ENCODE data around the gene MYMX. TPM values are rescaled to one million over a fixed set of nuclear protein-coding genes. Genes with fewer than 3 reads are reported as not detected.

The MYMX gene
- total RNA-seq, 1 experiment from 2014 or later, result not detected

GRCh38 chr6:44254191-44255104 is 37.7 kb downstream of the MYMX start:
- H3K36me3 Mint-ChIP-seq (ENCODE audit: insufficient read depth, unreplicated experiment), result peaks cover 96% of the 10 kb centered on the region
- peaks cover 85% of the 10 kb centered on the region for H3K4me1 Mint-ChIP-seq (ENCODE audit: low read depth, unreplicated experiment)
- DNase-seq, result no peak
- no peak for TF ChIP-seq CTCF (IDR thresholded peaks at IDR 0.05; ENCODE audit: unreplicated experiment)
- H3K4me3 Mint-ChIP-seq (ENCODE audit: low read depth, unreplicated experiment), result peak overlapping the region; percentile 86
- CTCF ChIA-PET, result interaction anchor here (1.0 kb wide), 1 partner anchor 158 kb away, joined by 3 read pairs; no protein-coding TSS in a partner anchor
- no peaks in the 10 kb centered on the region for H3K9me3 Mint-ChIP-seq (ENCODE audit: low read depth, unreplicated experiment)
- no peaks in the 10 kb centered on the region for H3K27me3 Mint-ChIP-seq (ENCODE audit: unreplicated experiment)
- intact Hi-C loops (cut with micrococcal nuclease; ENCODE audit: unreplicated experiment), result no loop called here
- H3K27ac Mint-ChIP-seq (ENCODE audit: unreplicated experiment), result peak overlapping the region; percentile 72
- no TSS peak for BruUV-seq (replicated peaks)

- TSS peak; percentile 23 for BruUV-seq (replicated peaks)
- CTCF ChIA-PET, result no interaction called here
- DNase-seq, result peak; percentile 33
- Mint-ChIP-seq H3K27me3 (ENCODE audit: unreplicated experiment) (no peaks in the 10 kb centered on the region), H3K4me3 (ENCODE audit: low read depth, unreplicated experiment) (peak overlapping the region; percentile 86), H3K9me3 (ENCODE audit: low read depth, unreplicated experiment) (no peaks in the 10 kb centered on the region), H3K27ac (ENCODE audit: unreplicated experiment) (peak overlapping the region; percentile 72), H3K36me3 (ENCODE audit: insufficient read depth, unreplicated experiment) (peaks cover 92% of the 10 kb centered on the region), H3K4me1 (ENCODE audit: low read depth, unreplicated experiment) (peaks cover 77% of the 10 kb centered on the region)
- intact Hi-C loops (cut with micrococcal nuclease; ENCODE audit: unreplicated experiment), result no loop called here
- no peak for TF ChIP-seq CTCF (IDR thresholded peaks at IDR 0.05; ENCODE audit: unreplicated experiment)
Observed at GRCh38 chr6:44255105-44255808, 38.5 kb downstream of the MYMX start.

- Mint-ChIP-seq H3K27me3 (ENCODE audit: unreplicated experiment) (no peaks in the 10 kb centered on the region), H3K4me3 (ENCODE audit: low read depth, unreplicated experiment) (peak overlapping the region; percentile 86), H3K36me3 (ENCODE audit: insufficient read depth, unreplicated experiment) (peaks cover 85% of the 10 kb centered on the region), H3K27ac (ENCODE audit: unreplicated experiment) (peak overlapping the region; percentile 72), H3K9me3 (ENCODE audit: low read depth, unreplicated experiment) (no peaks in the 10 kb centered on the region), H3K4me1 (ENCODE audit: low read depth, unreplicated experiment) (peaks cover 75% of the 10 kb centered on the region)
- no peak for TF ChIP-seq CTCF (IDR thresholded peaks at IDR 0.05; ENCODE audit: unreplicated experiment)
- peak; percentile 50 for DNase-seq
- BruUV-seq (replicated peaks), result no TSS peak
- CTCF ChIA-PET, result interaction anchor here (0.6 to 1.8 kb wide), 9 partner anchors 9 to 589 kb away, joined by 3 to 14 read pairs (median 4); partner anchors contain the start of gene HSP90AB1
- intact Hi-C loops (cut with micrococcal nuclease; ENCODE audit: unreplicated experiment), result no loop called here
Observed at GRCh38 chr6:44255871-44256774, 39.4 kb downstream of the MYMX start.

- DNase-seq, result no peak
- CTCF ChIA-PET, result interaction anchor here (0.6 to 1.8 kb wide), 10 partner anchors 9 to 835 kb away, joined by 3 to 14 read pairs (median 4); partner anchors contain the start of gene HSP90AB1
- peaks cover 79% of the 10 kb centered on the region for H3K36me3 Mint-ChIP-seq (ENCODE audit: insufficient read depth, unreplicated experiment)
- H3K4me1 Mint-ChIP-seq (ENCODE audit: low read depth, unreplicated experiment), result peaks cover 75% of the 10 kb centered on the region
- no peaks in the 10 kb centered on the region for H3K9me3 Mint-ChIP-seq (ENCODE audit: low read depth, unreplicated experiment)
- TF ChIP-seq CTCF (IDR thresholded peaks at IDR 0.05; ENCODE audit: unreplicated experiment), result no peak
- no peaks in the 10 kb centered on the region for H3K27me3 Mint-ChIP-seq (ENCODE audit: unreplicated experiment)
- peak overlapping the region; percentile 86 for H3K4me3 Mint-ChIP-seq (ENCODE audit: low read depth, unreplicated experiment)
- BruUV-seq (replicated peaks), result no TSS peak
- intact Hi-C loops (cut with micrococcal nuclease; ENCODE audit: unreplicated experiment), result no loop called here
- H3K27ac Mint-ChIP-seq (ENCODE audit: unreplicated experiment), result peak overlapping the region; percentile 72
Observed at GRCh38 chr6:44256775-44257024, 40.0 kb downstream of the MYMX start.
